ENCODE data around the gene CHAMP1.

Gene CHAMP1

DNA sequence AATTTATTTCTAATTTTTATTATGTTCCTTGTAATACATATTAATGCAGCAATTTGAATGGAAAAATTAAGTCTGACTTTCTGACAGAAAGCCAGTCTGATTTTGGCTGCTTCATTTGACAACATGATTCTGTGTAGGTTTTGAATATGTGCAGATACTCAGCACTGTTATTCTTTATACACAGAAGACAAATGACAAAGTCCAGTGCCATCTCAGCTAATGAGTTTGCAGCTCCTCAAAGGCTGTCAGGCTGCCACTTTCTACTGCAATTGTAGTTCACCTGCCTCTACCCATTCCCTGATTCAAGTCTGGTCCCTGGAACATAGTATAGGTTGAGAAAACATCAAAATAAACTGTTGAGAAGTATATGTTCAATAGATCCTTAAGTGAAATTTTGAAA, 2.9 kb upstream of the CHAMP1 start:
- no peak overlapping the region for H3K27ac ChIP-seq
- TF ChIP-seq, protein P1, sequence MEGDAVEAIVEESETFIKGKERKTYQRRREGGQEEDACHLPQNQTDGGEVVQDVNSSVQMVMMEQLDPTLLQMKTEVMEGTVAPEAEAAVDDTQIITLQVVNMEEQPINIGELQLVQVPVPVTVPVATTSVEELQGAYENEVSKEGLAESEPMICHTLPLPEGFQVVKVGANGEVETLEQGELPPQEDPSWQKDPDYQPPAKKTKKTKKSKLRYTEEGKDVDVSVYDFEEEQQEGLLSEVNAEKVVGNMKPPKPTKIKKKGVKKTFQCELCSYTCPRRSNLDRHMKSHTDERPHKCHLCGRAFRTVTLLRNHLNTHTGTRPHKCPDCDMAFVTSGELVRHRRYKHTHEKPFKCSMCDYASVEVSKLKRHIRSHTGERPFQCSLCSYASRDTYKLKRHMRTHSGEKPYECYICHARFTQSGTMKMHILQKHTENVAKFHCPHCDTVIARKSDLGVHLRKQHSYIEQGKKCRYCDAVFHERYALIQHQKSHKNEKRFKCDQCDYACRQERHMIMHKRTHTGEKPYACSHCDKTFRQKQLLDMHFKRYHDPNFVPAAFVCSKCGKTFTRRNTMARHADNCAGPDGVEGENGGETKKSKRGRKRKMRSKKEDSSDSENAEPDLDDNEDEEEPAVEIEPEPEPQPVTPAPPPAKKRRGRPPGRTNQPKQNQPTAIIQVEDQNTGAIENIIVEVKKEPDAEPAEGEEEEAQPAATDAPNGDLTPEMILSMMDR (IDR thresholded peaks at IDR 0.05), result no peak
- no peak for TF ChIP-seq ZFX (IDR thresholded peaks at IDR 0.05; ENCODE audit: borderline replicate concordance)

DNA sequence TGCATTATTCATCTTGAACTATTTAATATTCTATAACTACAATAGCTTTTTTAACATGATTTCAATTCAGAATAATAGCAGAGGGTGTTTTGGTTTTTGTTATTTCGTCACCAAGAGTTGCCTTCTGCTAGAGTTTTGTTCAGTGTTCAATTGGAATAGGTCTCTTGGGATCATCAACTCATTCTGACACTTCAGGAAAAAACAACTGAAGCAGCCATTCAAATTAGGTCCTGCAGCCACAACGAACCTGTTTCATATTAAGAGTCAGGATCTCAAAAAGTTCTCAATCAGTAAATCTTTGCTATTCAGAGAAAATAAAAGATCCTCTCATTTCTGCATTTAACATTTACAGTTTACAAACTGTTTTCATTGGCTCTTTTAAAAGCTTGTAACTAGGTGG, 2.4 kb upstream of the CHAMP1 start:
- no peak for TF ChIP-seq ZFX (IDR thresholded peaks at IDR 0.05; ENCODE audit: borderline replicate concordance)
- TF ChIP-seq, protein P1 (IDR thresholded peaks at IDR 0.05), result no peak
- no peak overlapping the region for H3K27ac ChIP-seq

DNA sequence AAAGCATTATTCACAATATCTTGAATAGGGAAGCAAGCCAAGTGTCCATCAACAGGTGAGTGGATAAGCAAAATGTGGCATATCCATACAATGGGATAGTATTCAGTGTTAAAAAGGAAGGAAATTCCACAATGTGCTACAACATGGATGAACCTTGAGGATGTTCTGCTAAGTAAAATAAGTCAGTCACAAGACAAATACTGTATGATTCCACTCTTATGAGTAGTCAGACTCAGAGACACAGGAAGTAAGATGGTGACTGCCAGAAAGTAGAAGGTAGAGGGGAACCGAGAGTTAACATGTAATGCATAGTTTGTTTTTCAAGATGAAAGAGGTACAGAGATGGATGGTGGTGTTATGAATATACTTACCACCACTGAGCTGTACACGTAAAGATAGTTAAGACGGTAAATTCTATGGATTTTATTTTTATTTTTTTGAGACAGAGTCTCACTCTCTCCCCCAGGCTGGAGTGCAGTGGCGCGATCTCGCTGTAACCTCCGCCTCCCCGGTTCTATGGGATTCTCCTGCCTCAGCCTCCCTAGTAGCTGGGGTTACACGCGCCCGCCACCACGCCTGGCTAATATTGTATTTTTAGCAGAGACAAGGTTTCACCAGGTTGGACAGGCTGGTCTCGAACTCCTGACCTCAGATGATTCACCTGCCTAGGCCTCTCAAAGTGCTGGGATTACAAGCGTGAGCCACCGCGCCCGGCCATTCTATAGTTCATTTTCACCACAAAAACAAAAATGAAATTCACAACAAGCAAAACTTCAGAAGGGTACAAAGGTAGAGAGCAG, 1.0 kb upstream of the CHAMP1 start:
- TF ChIP-seq, protein P1 (IDR thresholded peaks at IDR 0.05), result no peak
- TF ChIP-seq ZFX (IDR thresholded peaks at IDR 0.05; ENCODE audit: borderline replicate concordance), result no peak
- peak overlapping the region; percentile 92 for H3K27ac ChIP-seq

DNA sequence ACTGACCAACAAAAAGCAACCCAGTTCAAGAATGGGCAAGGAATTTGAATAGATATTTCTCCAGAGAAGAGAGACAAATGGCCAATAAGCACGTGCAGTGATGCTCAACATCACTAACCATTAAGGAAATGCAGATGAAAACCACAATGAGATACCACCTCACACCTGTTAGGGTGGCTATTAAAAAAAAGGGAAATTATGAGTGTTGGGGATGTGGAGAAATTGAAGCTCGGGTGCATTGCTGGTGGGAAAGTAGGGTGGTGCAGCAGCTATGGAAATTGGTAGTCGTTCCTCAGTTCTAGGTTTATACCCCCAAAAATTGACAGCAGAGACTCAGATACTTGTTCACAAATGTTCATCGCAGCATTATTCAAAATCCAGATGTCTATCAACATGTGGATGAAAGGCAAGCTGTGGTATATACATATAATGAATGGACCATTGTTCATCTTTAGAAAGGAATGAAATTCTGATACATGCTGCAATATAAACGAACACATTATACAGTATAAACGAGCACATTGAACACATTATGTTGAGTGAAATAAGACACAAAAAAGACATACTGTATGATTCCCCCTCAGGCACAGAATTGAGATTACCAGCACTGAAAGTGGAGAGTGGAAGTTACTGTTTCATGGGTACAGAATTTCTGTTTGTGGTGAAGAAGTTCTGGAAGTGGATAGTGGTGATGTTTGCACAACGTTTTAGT, 927 bp downstream of the CHAMP1 start:
- H3K27ac ChIP-seq, result peak overlapping the region; percentile 92
- TF ChIP-seq, protein P1 (IDR thresholded peaks at IDR 0.05), result no peak
- no peak for TF ChIP-seq ZFX (IDR thresholded peaks at IDR 0.05; ENCODE audit: borderline replicate concordance)

DNA sequence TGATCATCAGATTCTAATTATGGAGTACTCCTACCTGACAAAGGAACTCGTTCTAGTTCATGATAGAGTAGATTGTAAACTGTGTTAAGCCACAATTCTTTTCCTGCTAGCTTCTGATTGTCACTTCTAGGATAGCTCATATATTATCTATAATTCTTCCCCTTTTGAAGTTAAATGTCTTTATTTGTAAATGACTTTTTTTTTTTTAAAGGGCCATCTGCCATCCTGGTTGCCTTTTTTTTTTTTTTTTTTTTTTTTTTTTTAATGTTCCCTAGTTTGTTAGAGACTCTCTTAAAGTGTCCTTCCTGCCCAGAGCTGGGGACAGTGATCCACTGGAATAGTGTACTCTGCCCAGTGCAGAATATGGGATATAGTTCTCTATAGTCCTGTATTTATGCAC, 4.3 kb downstream of the CHAMP1 start:
- TF ChIP-seq, protein P1 (IDR thresholded peaks at IDR 0.05), result no peak
- TF ChIP-seq ZFX (IDR thresholded peaks at IDR 0.05; ENCODE audit: borderline replicate concordance), result no peak
- no peak overlapping the region for H3K27ac ChIP-seq

DNA sequence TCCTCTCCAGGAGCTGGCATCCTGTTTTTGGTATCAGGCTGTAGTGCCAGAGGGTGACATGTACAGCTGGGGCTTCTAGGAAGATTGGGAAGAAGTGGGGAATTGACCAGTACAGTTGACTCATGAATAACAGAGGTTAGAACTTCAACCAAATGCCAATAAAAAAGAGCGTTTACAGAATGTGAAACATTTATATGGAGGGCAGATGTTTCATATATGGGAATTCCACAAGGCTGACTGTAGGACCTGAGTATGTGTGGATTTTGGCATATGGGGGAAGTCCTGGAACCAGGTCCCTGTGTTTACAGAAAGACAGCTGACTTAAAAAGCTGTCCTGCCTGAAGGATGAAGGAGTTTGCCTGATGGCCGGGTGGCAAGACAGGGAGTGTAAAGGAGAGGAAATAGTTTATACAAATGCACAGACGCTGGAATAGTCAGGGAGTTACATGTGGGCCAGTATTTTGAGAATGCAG, 5.2 kb downstream of the CHAMP1 start:
- TF ChIP-seq, protein P1 (IDR thresholded peaks at IDR 0.05), result no peak
- no peak for TF ChIP-seq ZFX (IDR thresholded peaks at IDR 0.05; ENCODE audit: borderline replicate concordance)
- H3K27ac ChIP-seq, result no peak overlapping the region

DNA sequence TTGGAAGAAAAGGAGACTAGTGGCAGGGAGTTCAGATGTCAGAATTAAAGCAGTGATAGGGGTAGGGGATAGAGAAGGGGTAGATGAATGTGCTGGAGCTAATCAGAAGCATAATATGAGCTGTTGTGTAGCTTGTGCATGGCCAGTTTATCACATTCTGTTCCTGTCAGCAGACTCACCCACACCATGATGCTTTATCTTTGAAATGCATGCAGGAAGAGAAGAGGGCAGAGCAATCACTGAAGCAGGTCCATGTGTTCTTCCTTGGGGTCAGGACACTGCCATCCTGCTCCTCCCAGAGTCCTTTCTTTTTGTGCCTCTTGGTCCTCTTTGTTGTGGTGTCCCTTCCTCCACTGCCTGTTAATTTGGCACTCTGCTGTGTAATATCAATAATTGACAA, 5.8 kb downstream of the CHAMP1 start:
- no peak overlapping the region for H3K27ac ChIP-seq

More for the DNA sequence above, 5.8 kb downstream of the CHAMP1 start:
- TF ChIP-seq ZFX (IDR thresholded peaks at IDR 0.05; ENCODE audit: borderline replicate concordance), result no peak
- TF ChIP-seq, protein P1 (IDR thresholded peaks at IDR 0.05), result no peak

All from 22Rv1 (cell line).